K562 (cell line): ENCODE results near the gene TMEM72.

Experiments used
- BRD4 ChIP-seq: fragments of 200-600 bp; sonication (generic); IDR thresholded peaks from 2 replicates; pipeline ENCODE4 v1.6.1; 2017; ENCODE audit warnings: inconsistent platforms
- CREB1 ChIP-seq, 2 experiments: sonication (generic) in 1 of 2; formaldehyde crosslinking in 1 of 2; IDR thresholded peaks; 2 replicates each; pipeline versions ENCODE4 v1.6.1 to v1.8.0; 2012 to 2022; ENCODE audit warnings: inconsistent platforms in 1 of 2, mild to moderate bottlenecking in 1 of 2, missing genetic modification reagents in 1 of 2, moderate library complexity in 1 of 2
- ETV1 ChIP-seq: fragments of 450-650 bp; conservative IDR thresholded peaks from 2 replicates; pipeline ENCODE4 v1.6.1; 2016; ENCODE audit warnings: missing genetic modification characterization, control low read depth, low read depth, missing compliant biosample characterization
- POLR2A ChIP-seq: fragments of 450-650 bp; conservative IDR thresholded peaks from 2 replicates; pipeline ENCODE4 v1.6.1; 2016
- STAT5A ChIP-seq: IDR thresholded peaks from 2 replicates; pipeline ENCODE4 v1.6.1; 2012; ENCODE audit warnings: low read length, inconsistent platforms, borderline replicate concordance
- TBP ChIP-seq: optimal IDR thresholded peaks from 2 replicates; pipeline ENCODE3; 2011; ENCODE audit warnings: low read depth, low read length, improper control_type of control experiment
- ZFP1 ChIP-seq: fragments of 450-650 bp; formaldehyde crosslinking; IDR thresholded peaks from 2 replicates; pipeline ENCODE4 v1.4.0; 2020; ENCODE audit warnings: mild to moderate bottlenecking, mixed read lengths
- TF ChIP-seq, protein P1 (sequence below): fragments of 250-450 bp; sonication (Bioruptor Pico); IDR thresholded peaks from 2 replicates; pipeline ENCODE4 v1.5.0; 2022; ENCODE audit warnings: mild to moderate bottlenecking

- TF ChIP-seq POLR2A, result no peak
- no peak for TF ChIP-seq ZFP1 (CRISPR knock-in tag)
- TF ChIP-seq ETV1, result peak; percentile 58
- TF ChIP-seq, protein P1, sequence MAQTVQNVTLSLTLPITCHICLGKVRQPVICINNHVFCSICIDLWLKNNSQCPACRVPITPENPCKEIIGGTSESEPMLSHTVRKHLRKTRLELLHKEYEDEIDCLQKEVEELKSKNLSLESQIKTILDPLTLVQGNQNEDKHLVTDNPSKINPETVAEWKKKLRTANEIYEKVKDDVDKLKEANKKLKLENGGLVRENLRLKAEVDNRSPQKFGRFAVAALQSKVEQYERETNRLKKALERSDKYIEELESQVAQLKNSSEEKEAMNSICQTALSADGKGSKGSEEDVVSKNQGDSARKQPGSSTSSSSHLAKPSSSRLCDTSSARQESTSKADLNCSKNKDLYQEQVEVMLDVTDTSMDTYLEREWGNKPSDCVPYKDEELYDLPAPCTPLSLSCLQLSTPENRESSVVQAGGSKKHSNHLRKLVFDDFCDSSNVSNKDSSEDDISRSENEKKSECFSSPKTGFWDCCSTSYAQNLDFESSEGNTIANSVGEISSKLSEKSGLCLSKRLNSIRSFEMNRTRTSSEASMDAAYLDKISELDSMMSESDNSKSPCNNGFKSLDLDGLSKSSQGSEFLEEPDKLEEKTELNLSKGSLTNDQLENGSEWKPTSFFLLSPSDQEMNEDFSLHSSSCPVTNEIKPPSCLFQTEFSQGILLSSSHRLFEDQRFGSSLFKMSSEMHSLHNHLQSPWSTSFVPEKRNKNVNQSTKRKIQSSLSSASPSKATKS, result no peak
- no peak for TF ChIP-seq CREB1 (IDR thresholded peaks at IDR 0.05)
- TF ChIP-seq CREB1 (CRISPR knock-in tag; IDR thresholded peaks at IDR 0.05), result no peak
- no peak for TF ChIP-seq TBP
- TF ChIP-seq BRD4, result no peak
- TF ChIP-seq STAT5A, result no peak
These were observed 55.1 kb downstream of the TMEM72 start for GRCh38 chr10:44966129-44966815.
